Cardiac muscle cell (in vitro differentiated cells and primary cell): Measurements from ENCODE around the gene PRR33. TPM values are rescaled to one million over a fixed set of nuclear protein-coding genes. Genes with fewer than 3 reads are reported as not detected.

Source experiments
- DNase-seq, 2 donors: peaks; one replicate each; pipeline versions ENCODE4 v3.0.0 to v3.0.0-alpha.2; 2010 to 2017; ENCODE audit warnings: low read depth in 1 of 2, low spot score in 1 of 2
- H3K27ac ChIP-seq: fragments of 200-600 bp; sonication (generic); 2 replicates; pipeline ENCODE4 v1.5.1; 2016
- H3K27me3 ChIP-seq: fragments of 200-600 bp; sonication (generic); 2 replicates; pipeline ENCODE4 v1.6.0; 2016; ENCODE audit warnings: control low read depth
- H3K36me3 ChIP-seq: fragments of 200-600 bp; sonication (generic); 2 replicates; pipeline ENCODE4 v1.5.1; 2016; ENCODE audit warnings: control low read depth
- H3K4me1 ChIP-seq: fragments of 200-600 bp; sonication (generic); 2 replicates; pipeline ENCODE4 v1.8.1; 2017; ENCODE audit warnings: low read depth, mild to moderate bottlenecking, mixed run types
- H3K4me3 ChIP-seq: fragments of 200-600 bp; sonication (generic); 2 replicates; pipeline ENCODE4 v1.5.1; 2016; ENCODE audit warnings: mild to moderate bottlenecking
- H3K9me3 ChIP-seq: fragments of 200-600 bp; sonication (generic); 2 replicates; pipeline ENCODE4 v1.5.1; 2017; ENCODE audit warnings: low read depth, mild to moderate bottlenecking, control low read depth
- CTCF ChIP-seq: IDR thresholded peaks from 2 replicates; pipeline ENCODE4 v1.5.1; 2012; ENCODE audit warnings: low read depth, mild to moderate bottlenecking, low read length
- polyA plus RNA-seq: library from polyadenylated mRNA; unstranded; fragments of >200 nt; fragmentation: Nextera tagmentation; extraction: Ambion mirVana; gene quantifications from 2 replicates; pipeline ENCODE4 v1.2.1, GENCODE V29; 2016
- total RNA-seq: library from RNA; depleted of rRNA; stranded (reverse); fragments of >200 nt; gene quantifications from 2 replicates; pipeline ENCODE4 v1.2.3, GENCODE V29; 2016

The PRR33 gene
- total and polyA plus RNA-seq, 2 experiments from 2014 or later, result not detected

- Histone ChIP-seq H3K4me3 (no peak overlapping the region), H3K4me1 (peaks cover 36% of the 10 kb centered on the region), H3K27ac (no peak overlapping the region)
Observed at GRCh38 chr11:1840780-1841480, 50.8 kb downstream of the PRR33 start.

GRCh38 chr11:1839924-1840779, 51.5 kb downstream of the PRR33 start:
- no peaks in the 10 kb centered on the region for H3K36me3 ChIP-seq
- H3K27ac ChIP-seq, result no peak overlapping the region
- H3K4me1 ChIP-seq, result peaks cover 36% of the 10 kb centered on the region

More at GRCh38 chr11:1840780-1841480, 50.8 kb downstream of the PRR33 start:
- H3K9me3 ChIP-seq, result no peaks in the 10 kb centered on the region
- no peak for DNase-seq
- no peaks in the 10 kb centered on the region for H3K27me3 ChIP-seq
- H3K36me3 ChIP-seq, result no peaks in the 10 kb centered on the region
- TF ChIP-seq CTCF, result no peak

GRCh38 chr11:1839204-1839923, 52.3 kb downstream of the PRR33 start:
- H3K4me1 ChIP-seq, result peaks cover 32% of the 10 kb centered on the region

More at GRCh38 chr11:1839924-1840779, 51.5 kb downstream of the PRR33 start:
- H3K9me3 ChIP-seq, result no peaks in the 10 kb centered on the region
- no peaks in the 10 kb centered on the region for H3K27me3 ChIP-seq
- no peak overlapping the region for H3K4me3 ChIP-seq
- no peak for DNase-seq
- no peak for TF ChIP-seq CTCF

GRCh38 chr11:1838426-1839144, 53.1 kb downstream of the PRR33 start, which contains the start of gene TNNI2:
Gene TNNI2 (plus strand): TSS chr11:1838981. CDS start chr11:1839697, 716 bp downstream.
- no peaks in the 10 kb centered on the region for H3K27me3 ChIP-seq
- H3K4me1 ChIP-seq, result peaks cover 29% of the 10 kb centered on the region
- no peak for DNase-seq
- no peaks in the 10 kb centered on the region for H3K36me3 ChIP-seq
- H3K27ac ChIP-seq, result no peak within 1 kb of the TSS
- no peak within 1 kb of the TSS for H3K4me3 ChIP-seq
- TF ChIP-seq CTCF, result no peak
- no peaks in the 10 kb centered on the region for H3K9me3 ChIP-seq

More at GRCh38 chr11:1839204-1839923, 52.3 kb downstream of the PRR33 start:
- no peak for TF ChIP-seq CTCF
- H3K4me3 ChIP-seq, result no peak overlapping the region
- no peak overlapping the region for H3K27ac ChIP-seq
- H3K36me3 ChIP-seq, result no peaks in the 10 kb centered on the region
- DNase-seq, result no peak
- H3K9me3 ChIP-seq, result no peaks in the 10 kb centered on the region
- H3K27me3 ChIP-seq, result no peaks in the 10 kb centered on the region

Other genes starting within 250 kb of the PRR33 start
- not detected in 2 replicates for gene KRTAP5-6, start 194.7 kb downstream of the PRR33 start, total RNA-seq
- gene KRTAP5-6, start 194.7 kb downstream of the PRR33 start, polyA plus RNA-seq, result not detected in 2 replicates
- 1.9 TPM in 1 of 2 replicates, not detected in the other for gene IFITM10, start 141.3 kb downstream of the PRR33 start, total RNA-seq
- 1.4 TPM in 1 of 2 replicates, not detected in the other for gene IFITM10, start 141.3 kb downstream of the PRR33 start, polyA plus RNA-seq
- 221 and 239 TPM in 2 replicates for gene CTSD, start 128.0 kb downstream of the PRR33 start, total RNA-seq
- gene CTSD, start 128.0 kb downstream of the PRR33 start, polyA plus RNA-seq, result 231 and 258 TPM in 2 replicates
- not detected in 2 replicates for gene SYT8, start 56.9 kb downstream of the PRR33 start, total RNA-seq
- gene SYT8, start 56.9 kb downstream of the PRR33 start, polyA plus RNA-seq, result not detected in 2 replicates
- 1.8 and 3.9 TPM in 2 replicates for gene TNNI2, start 52.9 kb downstream of the PRR33 start, total RNA-seq
- 1.1 and 2.5 TPM in 2 replicates for gene TNNI2, start 52.9 kb downstream of the PRR33 start, polyA plus RNA-seq
- not detected in 2 replicates for gene LSP1, start 38.8 kb downstream of the PRR33 start, total RNA-seq
- gene LSP1, start 38.8 kb downstream of the PRR33 start, polyA plus RNA-seq, result 2.1 and 2.8 TPM in 2 replicates
- gene TNNT3, start 27.8 kb upstream of the PRR33 start, total RNA-seq, result 2.5 and 2.7 TPM in 2 replicates
- gene TNNT3, start 27.8 kb upstream of the PRR33 start, polyA plus RNA-seq, result 0.92 and 3.8 TPM in 2 replicates
- 127 and 185 TPM in 2 replicates for gene MRPL23, start 55.4 kb upstream of the PRR33 start, total RNA-seq
- 96.9 and 137 TPM in 2 replicates for gene MRPL23, start 55.4 kb upstream of the PRR33 start, polyA plus RNA-seq
- gene H19, start 105.9 kb upstream of the PRR33 start, total RNA-seq, result 262 and 316 TPM in 2 replicates
- 27.7 and 44.5 TPM in 2 replicates for gene H19, start 105.9 kb upstream of the PRR33 start, polyA plus RNA-seq
- 91.4 and 120 TPM in 2 replicates for gene IGF2, start 247.5 kb upstream of the PRR33 start, total RNA-seq
- 136 and 155 TPM in 2 replicates for gene IGF2, start 247.5 kb upstream of the PRR33 start, polyA plus RNA-seq